ENCODE results near the gene ABHD17A. TPM values are rescaled to one million over a fixed set of nuclear protein-coding genes. Genes with fewer than 3 reads are reported as not detected.

ABHD17A gene
- total RNA-seq, 1 donor from 2014 or later: 20.2 TPM

GRCh38 chr19:1830568-1830967, 54.7 kb downstream of the ABHD17A start:
- H3K27ac Mint-ChIP-seq: no peak overlapping the region
- H3K36me3 Mint-ChIP-seq: peaks cover 2% of the 10 kb centered on the region
- H3K27ac ChIP-seq: no peak overlapping the region
- H3K79me2 ChIP-seq (ENCODE audit: low read depth): peaks cover 43% of the 10 kb centered on the region
- no peaks in the 10 kb centered on the region for H3K36me3 ChIP-seq
- DNase-seq (ENCODE audit: low spot score): no peak
- H3K27me3 ChIP-seq: no peaks in the 10 kb centered on the region
- no peaks in the 10 kb centered on the region for H3K9me3 ChIP-seq (ENCODE audit: low read depth)
- peaks cover 53% of the 10 kb centered on the region for H4K20me1 ChIP-seq (ENCODE audit: low read depth)
- H3K4me1 Mint-ChIP-seq: peaks cover 6% of the 10 kb centered on the region
- H2AFZ ChIP-seq (replicated peaks): no peak overlapping the region
- H3K4me2 ChIP-seq: no peak overlapping the region
- H3K9me3 Mint-ChIP-seq: no peaks in the 10 kb centered on the region
- peaks cover 14% of the 10 kb centered on the region for H3K4me1 ChIP-seq
- H3K4me3 Mint-ChIP-seq: no peak overlapping the region
- H3K27me3 Mint-ChIP-seq (ENCODE audit: insufficient read depth, low read depth): peaks cover 7% of the 10 kb centered on the region
- H3F3A ChIP-seq (ENCODE audit: low read depth): peaks cover 4% of the 10 kb centered on the region
- no peak overlapping the region for H3K4me3 ChIP-seq
- no peak for TF ChIP-seq CTCF (IDR thresholded peaks at IDR 0.05)
- no peak for TF ChIP-seq EZH2phosphoT487 (IDR thresholded peaks at IDR 0.05)
- no peak for TF ChIP-seq EZH2 (IDR thresholded peaks at IDR 0.05)
- H3K9ac ChIP-seq: no peak overlapping the region

- Mint-ChIP-seq H3K27ac (no peak overlapping the region), H3K4me1 (peaks cover 6% of the 10 kb centered on the region), H3K9me3 (no peaks in the 10 kb centered on the region), H3K4me3 (no peak overlapping the region), H3K27me3 (ENCODE audit: insufficient read depth, low read depth) (peaks cover 7% of the 10 kb centered on the region), H3K36me3 (peaks cover 2% of the 10 kb centered on the region)
- Histone ChIP-seq H3K4me2 (no peak overlapping the region), H3K27ac (no peak overlapping the region), H3K79me2 (ENCODE audit: low read depth) (peaks cover 37% of the 10 kb centered on the region), H4K20me1 (ENCODE audit: low read depth) (peaks cover 47% of the 10 kb centered on the region), H3K9me3 (ENCODE audit: low read depth) (no peaks in the 10 kb centered on the region), H3K4me1 (peaks cover 14% of the 10 kb centered on the region), H3K27me3 (no peaks in the 10 kb centered on the region), H2AFZ (replicated peaks) (no peak overlapping the region), H3F3A (ENCODE audit: low read depth) (peaks cover 4% of the 10 kb centered on the region), H3K4me3 (no peak overlapping the region), H3K36me3 (no peaks in the 10 kb centered on the region), H3K9ac (no peak overlapping the region)
- DNase-seq (ENCODE audit: low spot score): no peak
- no peak for TF ChIP-seq EZH2phosphoT487 (IDR thresholded peaks at IDR 0.05)
Observed at GRCh38 chr19:1829958-1830357, 55.3 kb downstream of the ABHD17A start.

- no peak overlapping the region for H3K4me3 Mint-ChIP-seq
- Histone ChIP-seq H4K20me1 (ENCODE audit: low read depth) (peaks cover 43% of the 10 kb centered on the region), H3K9ac (no peak overlapping the region), H3K4me2 (no peak overlapping the region), H3K27ac (no peak overlapping the region), H3K9me3 (ENCODE audit: low read depth) (no peaks in the 10 kb centered on the region), H2AFZ (replicated peaks) (no peak overlapping the region), H3K36me3 (no peaks in the 10 kb centered on the region), H3K79me2 (ENCODE audit: low read depth) (peaks cover 23% of the 10 kb centered on the region), H3K27me3 (no peaks in the 10 kb centered on the region), H3K4me1 (peaks cover 14% of the 10 kb centered on the region), H3K4me3 (no peak overlapping the region), H3F3A (ENCODE audit: low read depth) (peaks cover 4% of the 10 kb centered on the region)
- H3K9me3 Mint-ChIP-seq: no peaks in the 10 kb centered on the region
- no peak overlapping the region for H3K27ac Mint-ChIP-seq
- H3K27me3 Mint-ChIP-seq (ENCODE audit: insufficient read depth, low read depth): peaks cover 3% of the 10 kb centered on the region
- DNase-seq (ENCODE audit: low spot score): no peak
- peaks cover 5% of the 10 kb centered on the region for H3K36me3 Mint-ChIP-seq
- H3K4me1 Mint-ChIP-seq: peaks cover 6% of the 10 kb centered on the region
- TF ChIP-seq EZH2 (IDR thresholded peaks at IDR 0.05) (no peak), CTCF (IDR thresholded peaks at IDR 0.05) (no peak), EZH2phosphoT487 (IDR thresholded peaks at IDR 0.05) (no peak)
Observed at GRCh38 chr19:1828279-1829238, 56.7 kb downstream of the ABHD17A start.

Data from neural progenitor cell (in vitro differentiated cells).